GM12864 (cell line): ENCODE data around the gene PRMT7.
A peak's percentile ranks its signal among the peaks of the same experiment; 100 is the strongest.

Experiments
- DNase-seq: peaks from one replicate; pipeline ENCODE4 v3.0.0-alpha.2; 2011; ENCODE audit warnings: low read depth
- H3K4me3 ChIP-seq: 2 replicates; pipeline ENCODE4 v1.5.1; 2011; ENCODE audit warnings: mild to moderate bottlenecking, low read depth, low read length, control low read depth
- CTCF ChIP-seq: IDR thresholded peaks from 2 replicates; pipeline ENCODE4 v1.5.1; 2011; ENCODE audit warnings: low read depth, mild to moderate bottlenecking, moderate library complexity, low read length, control low read depth, inconsistent platforms; ENCODE audit errors: missing control alignments

PRMT7 gene

GRCh38 chr16:68276223-68276622 lies 34.6 kb upstream of the PRMT7 start:
- DNase-seq, result no peak
- TF ChIP-seq CTCF, result no peak
- H3K4me3 ChIP-seq, result no peak overlapping the region

DNA sequence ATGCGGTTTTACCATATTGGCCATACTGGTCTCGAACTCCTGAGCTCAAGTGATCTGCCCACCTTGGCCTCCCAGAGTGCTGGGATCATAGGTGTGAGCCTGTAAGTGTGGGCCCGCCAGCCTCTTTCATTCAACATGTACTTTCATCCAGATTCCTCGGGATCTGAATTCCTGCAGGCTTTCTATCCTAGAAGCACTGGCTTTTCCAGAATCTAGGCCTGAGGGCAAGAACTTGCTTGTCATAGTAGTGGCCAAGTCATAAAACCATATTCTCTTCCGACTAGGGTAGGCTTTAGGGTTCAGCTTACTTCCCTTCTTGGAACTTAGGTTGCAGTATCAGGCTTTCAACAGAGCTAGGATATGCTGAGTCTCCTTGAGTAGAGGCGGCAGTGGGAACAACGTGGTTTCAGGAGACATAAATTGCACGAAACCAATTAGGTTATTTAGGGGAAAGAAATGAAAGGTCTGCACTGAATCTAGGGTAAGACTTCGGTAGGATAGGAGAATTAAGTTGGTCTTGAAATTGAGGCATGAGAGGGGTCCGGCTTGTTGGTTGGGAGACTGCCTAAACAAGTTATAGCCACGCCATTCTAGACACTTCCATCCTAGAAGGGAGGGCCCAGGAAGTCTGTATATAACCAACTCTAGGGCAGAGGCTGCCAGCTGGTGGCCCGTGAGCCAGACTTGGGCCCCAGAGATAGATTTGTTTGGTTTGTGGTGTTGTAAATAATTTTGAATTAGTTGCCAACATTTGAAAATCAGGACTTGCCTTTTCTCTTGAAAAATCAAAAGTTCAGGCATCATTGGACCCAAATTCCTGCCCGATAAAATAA lies 30.9 kb upstream of the PRMT7 start:
- no peak for TF ChIP-seq CTCF
- H3K4me3 ChIP-seq, result no peak overlapping the region
- no peak for DNase-seq

- no peak for DNase-seq
- H3K4me3 ChIP-seq, result no peak overlapping the region
- TF ChIP-seq CTCF, result no peak
These were observed 29.3 kb upstream of the PRMT7 start for GRCh38 chr16:68281368-68282063.

GRCh38 chr16:68282064-68282452 lies 28.8 kb upstream of the PRMT7 start:
- no peak for DNase-seq
- no peak for TF ChIP-seq CTCF
- no peak overlapping the region for H3K4me3 ChIP-seq

- no peak for TF ChIP-seq CTCF
- no peak for DNase-seq
- peak overlapping the region; percentile 23; the same call in 1 of the 2 replicates for H3K4me3 ChIP-seq
These were observed 27.5 kb upstream of the PRMT7 start for GRCh38 chr16:68283346-68283745.

GRCh38 chr16:68283801-68284598 lies 26.8 kb upstream of the PRMT7 start:
- peak; percentile 49 for DNase-seq
- peak overlapping the region; percentile 23; the same call in 1 of the 2 replicates for H3K4me3 ChIP-seq
- no peak for TF ChIP-seq CTCF
